IMR-90 (cell line): ENCODE data around the gene TNIP1. TPM values are rescaled to one million over a fixed set of nuclear protein-coding genes. Genes with fewer than 3 reads are reported as not detected.

ENCODE experiments used
- ATAC-seq: fragments of 200-7000 bp; cut with Tn5 transposase; 2 replicates; pipeline ENCODE4 v1.9.1; 2020; ENCODE audit warnings: low read depth, mild to moderate bottlenecking, moderate library complexity
- BruUV-seq: library from RNA; stranded (reverse); fragments of 400-500 nt; replicated peaks from 2 replicates; lab custom pipeline; 2021; lab: Mats Ljungman, UMichigan
- CTCF ChIA-PET: fragments of 300-600 bp; formaldehyde crosslinking; extraction: SDS; loops from one replicate; lab custom pipeline; 2021; ENCODE audit warnings: antibody characterized with exemption; lab: Yijun Ruan, JAX
- POLR2A ChIA-PET: fragments of 300-600 bp; sonication (Branson Sonifier 250); formaldehyde crosslinking; loops from one replicate; lab custom pipeline; 2022; ENCODE audit warnings: antibody characterized with exemption; ENCODE audit not compliant: unreplicated experiment; lab: Charles Lee
- DNase-seq: peaks from one replicate; pipeline ENCODE4 v3.0.0; 2013
- H2AFZ ChIP-seq: replicated peaks from 2 replicates; pipeline ENCODE3; 2013; ENCODE audit warnings: low read length, mild to moderate bottlenecking; ENCODE audit not compliant: poor library complexity
- H2AK5ac ChIP-seq: 2 replicates; pipeline ENCODE4 v1.6.1; 2013; ENCODE audit warnings: low read depth, low read length, inconsistent platforms
- H2AK9ac ChIP-seq: replicated peaks from 2 replicates; pipeline ENCODE3; 2013; ENCODE audit warnings: mild to moderate bottlenecking, low read depth, low read length, moderate library complexity; ENCODE audit not compliant: poor library complexity
- H2BK120ac ChIP-seq: 2 replicates; pipeline ENCODE4 v1.6.1; 2013; ENCODE audit warnings: low read depth, low read length, inconsistent platforms
- H2BK15ac ChIP-seq: 3 replicates; pipeline ENCODE4 v1.6.1; 2013; ENCODE audit warnings: low read depth, low read length, inconsistent platforms
- H2BK20ac ChIP-seq: 2 replicates; pipeline ENCODE4 v1.6.1; 2013; ENCODE audit warnings: low read depth, mild to moderate bottlenecking, inconsistent platforms, low read length, moderate library complexity
- H2BK5ac ChIP-seq: 2 replicates; pipeline ENCODE4 v1.6.1; 2013; ENCODE audit warnings: mild to moderate bottlenecking, low read depth, low read length, inconsistent platforms; ENCODE audit not compliant: poor library complexity, severe bottlenecking
- H3K14ac ChIP-seq: replicated peaks from 2 replicates; pipeline ENCODE4 v1.6.1; 2013; ENCODE audit warnings: low read depth, low read length, inconsistent platforms
- H3K18ac ChIP-seq: 2 replicates; pipeline ENCODE4 v1.6.1; 2013; ENCODE audit warnings: low read depth, low read length, control low read depth
- H3K23ac ChIP-seq: 2 replicates; pipeline ENCODE4 v1.6.1; 2013; ENCODE audit warnings: low read depth, low read length, inconsistent platforms
- H3K27ac ChIP-seq: 2 replicates; pipeline ENCODE4 v1.5.1; 2013; ENCODE audit warnings: mild to moderate bottlenecking, control low read depth, low read length; ENCODE audit not compliant: insufficient read depth
- H3K27me3 ChIP-seq: 2 replicates; pipeline ENCODE4 v1.6.1; 2013; ENCODE audit warnings: low read length; ENCODE audit not compliant: control insufficient read depth, insufficient read depth
- H3K36me3 ChIP-seq: 2 replicates; pipeline ENCODE4 v1.6.1; 2013; ENCODE audit warnings: low read length, mixed read lengths; ENCODE audit not compliant: control insufficient read depth, insufficient read depth
- H3K4ac ChIP-seq: 2 replicates; pipeline ENCODE4 v1.6.1; 2013; ENCODE audit warnings: low read depth, low read length, inconsistent platforms
- H3K4me1 ChIP-seq: 2 replicates; pipeline ENCODE4 v1.6.1; 2013; ENCODE audit warnings: low read length, mixed read lengths; ENCODE audit not compliant: control insufficient read depth, insufficient read depth
- H3K4me2 ChIP-seq: 2 replicates; pipeline ENCODE4 v1.6.1; 2013; ENCODE audit warnings: low read depth, mild to moderate bottlenecking, control low read depth, low read length, moderate library complexity
- H3K4me3 ChIP-seq: 2 replicates; pipeline ENCODE4 v1.5.1; 2013; ENCODE audit warnings: low read depth, mild to moderate bottlenecking, control low read depth, low read length, moderate library complexity; ENCODE audit not compliant: insufficient read depth
- H3K56ac ChIP-seq: 2 replicates; pipeline ENCODE4 v1.6.1; 2013; ENCODE audit warnings: low read length, inconsistent platforms; ENCODE audit not compliant: insufficient read depth; ENCODE audit errors: extremely low read depth
- H3K79me1 ChIP-seq, 2 experiments: 2 replicates each; pipeline ENCODE4 v1.6.1; 2013; ENCODE audit warnings: low read length in 2 of 2, inconsistent platforms in 1 of 2, low read depth in 1 of 2
- H3K9ac ChIP-seq: 2 replicates; pipeline ENCODE4 v1.6.1; 2013; ENCODE audit warnings: low read depth, low read length, control low read depth
- H3K9me1 ChIP-seq: 2 replicates; pipeline ENCODE4 v1.6.1; 2013; ENCODE audit warnings: low read length, inconsistent platforms; ENCODE audit not compliant: insufficient read depth
- H3K9me3 ChIP-seq: 2 replicates; pipeline ENCODE4 v1.6.1; 2013; ENCODE audit warnings: low read length; ENCODE audit not compliant: control insufficient read depth, insufficient read depth
- H4K20me1 ChIP-seq: 2 replicates; pipeline ENCODE4 v1.6.1; 2013; ENCODE audit warnings: low read length, inconsistent platforms; ENCODE audit not compliant: insufficient read depth
- H4K5ac ChIP-seq: 2 replicates; pipeline ENCODE4 v1.6.1; 2013; ENCODE audit warnings: mild to moderate bottlenecking, low read depth, low read length, control low read depth
- H4K8ac ChIP-seq, 2 experiments: 2 replicates each; pipeline ENCODE4 v1.6.1; 2013; ENCODE audit warnings: low read depth in 2 of 2, low read length in 2 of 2, control low read depth in 1 of 2, inconsistent platforms in 1 of 2
- H4K91ac ChIP-seq: 2 replicates; pipeline ENCODE4 v1.6.1; 2013; ENCODE audit warnings: low read depth, low read length, inconsistent platforms; ENCODE audit not compliant: insufficient read depth
- CEBPB ChIP-seq: IDR thresholded peaks from 2 replicates; pipeline ENCODE4 v1.6.1; 2012; ENCODE audit warnings: low read depth, low read length, improper control_type of control experiment
- CHD1 ChIP-seq: IDR thresholded peaks from 2 replicates; pipeline ENCODE4 v1.6.1; 2012; ENCODE audit warnings: low read depth, low read length, improper control_type of control experiment
- CTCF ChIP-seq: conservative IDR thresholded peaks from 2 replicates; pipeline ENCODE4 v1.5.1; 2012; ENCODE audit warnings: mild to moderate bottlenecking, low read depth, low read length, improper control_type of control experiment
- ELK1 ChIP-seq: fragments of 150-350 bp; IDR thresholded peaks from 2 replicates; pipeline ENCODE4 v1.6.1; 2016; ENCODE audit warnings: low read depth, mild to moderate bottlenecking, low read length, moderate library complexity, borderline replicate concordance
- MAZ ChIP-seq: IDR thresholded peaks from 2 replicates; pipeline ENCODE4 v1.6.1; 2012; ENCODE audit warnings: low read depth, mild to moderate bottlenecking, low read length, improper control_type of control experiment, moderate library complexity, borderline replicate concordance
- NFE2L2 ChIP-seq: fragments of 150-350 bp; IDR thresholded peaks from 2 replicates; pipeline ENCODE4 v1.6.1; 2016; ENCODE audit warnings: low read depth, mild to moderate bottlenecking, low read length
- RAD21 ChIP-seq: IDR thresholded peaks from 2 replicates; pipeline ENCODE4 v1.6.1; 2012; ENCODE audit warnings: low read length, improper control_type of control experiment
- RCOR1 ChIP-seq: IDR thresholded peaks from 2 replicates; pipeline ENCODE4 v1.6.1; 2012; ENCODE audit warnings: mild to moderate bottlenecking, low read length, improper control_type of control experiment; ENCODE audit not compliant: insufficient replicate concordance
- WGBS, 2 experiments: methylation state at CpG; one replicate each; pipeline versions ENCODE4 v1.1.5 to v1.1.7; 2013; ENCODE audit warnings: missing lambda C conversion rate in 2 of 2; ENCODE audit not compliant: insufficient read length in 1 of 2; ENCODE audit errors: extremely low coverage in 2 of 2; 5-methylcytosine and 5-hydroxymethylcytosine counted together
- dilution Hi-C: fragments of 300-500 bp; cut with HindIII; formaldehyde crosslinking; loops from one replicate; pipeline ENCODE4 v1.14.3; 2018; ENCODE audit warnings: low sequenced_read_pairs; ENCODE audit not compliant: unreplicated experiment
- in situ Hi-C: fragments of 300-500 bp; cut with MboI; formaldehyde crosslinking; loops from 3 replicates; pipeline ENCODE4 v1.14.3; 2019; ENCODE audit warnings: low sequenced_read_pairs, inconsistent platforms, mixed read lengths
- intact Hi-C: fragments of 100-400 bp; cut with micrococcal nuclease; formaldehyde crosslinking; loops from 2 replicates; pipeline ENCODE4 v1.10.0; 2022
- polyA plus RNA-seq, 3 experiments: library from polyadenylated mRNA; depleted of rRNA; stranded (reverse); fragments of >200 nt; gene quantifications; 2 replicates each; pipeline ENCODE4 v1.2.3, GENCODE V29; 2012; ENCODE audit warnings: low replicate concordance in 1 of 3
- total RNA-seq: library from RNA; depleted of rRNA; stranded (reverse); fragments of >200 nt; gene quantifications from 2 replicates; pipeline ENCODE4 v1.2.3, GENCODE V29; 2012

TNIP1 gene
- total and polyA plus RNA-seq, 2 of the 4 experiments (the other 2 are of a cell fraction): 63.8 to 92.8 TPM

GRCh38 chr5:151082282-151082902 is 1.6 kb upstream of the TNIP1 start:
- Histone ChIP-seq H3K4me1 (peaks cover 18% of the 10 kb centered on the region), H3K14ac (peak overlapping the region; percentile 8; the same call in 1 of the 2 replicates), H3K36me3 (peaks cover 5% of the 10 kb centered on the region), H2AK5ac (peak overlapping the region; percentile 20), H2BK15ac (no peak overlapping the region), H4K20me1 (peaks cover 25% of the 10 kb centered on the region), H3K27ac (no peak overlapping the region), H4K91ac (no peak overlapping the region; the same call in 1 of the 2 replicates), H3K9me1 (peaks cover 29% of the 10 kb centered on the region), H2BK120ac (no peak overlapping the region), H3K4me2 (peak overlapping the region; percentile 99), H3K9ac (peak overlapping the region; percentile 96; the same call in 1 of the 2 replicates), H4K5ac (0 out of 2 replicates have a peak overlapping the region, but pooled peaks have one; percentile 28), H3K4ac (peak overlapping the region; percentile 37; the same call in 1 of the 2 replicates), H2BK5ac (peak overlapping the region; percentile 95), H3K9me3 (no peaks in the 10 kb centered on the region), H2AK9ac (no peak overlapping the region), H3K18ac (no peak overlapping the region), H3K56ac (no peak overlapping the region), H3K4me3 (no peak overlapping the region), H4K8ac (peak overlapping the region in 1 of 2 experiments; percentile 35; a peak in 2 of 4 replicates), H3K79me1 (peaks cover 20 to 63% of the 10 kb centered on the region in 2 experiments; a peak in 3 of 4 replicates), H2BK20ac (peak overlapping the region; percentile 14; the same call in 1 of the 2 replicates), H2AFZ (no peak overlapping the region), H3K27me3 (no peaks in the 10 kb centered on the region), H3K23ac (0 out of 2 replicates have a peak overlapping the region, but pooled peaks have one; percentile 0)
- intact Hi-C loops (no loop called here), dilution Hi-C loops (no loop called here), in situ Hi-C loops (no loop called here)
- DNase-seq (peak; percentile 37), ATAC-seq (no peak)
- POLR2A ChIA-PET: interaction anchor here (1.5 kb wide), 1 partner anchor 8 kb away, joined by 5 read pairs; no protein-coding TSS in a partner anchor
- BruUV-seq: no TSS peak
- TF ChIP-seq ELK1 (no peak), RCOR1 (no peak), CHD1 (no peak), RAD21 (peak; percentile 26), NFE2L2 (no peak), CEBPB (no peak), CTCF (peak; percentile 36), MAZ (peak; percentile 44; the same call in 1 of the 2 replicates)
- CTCF ChIA-PET: interaction anchor here (0.8 to 1.6 kb wide), 2 partner anchors 31 to 33 kb away, joined by 3 to 7 read pairs; no protein-coding TSS in a partner anchor
- WGBS, 2 experiments: 90% methylated on average over 2 of the region's 6 CpGs; no CpG with 5 or more reads in 1 of the 2 experiments
